ENCODE data around the gene FKRP.

The FKRP gene

DNA sequence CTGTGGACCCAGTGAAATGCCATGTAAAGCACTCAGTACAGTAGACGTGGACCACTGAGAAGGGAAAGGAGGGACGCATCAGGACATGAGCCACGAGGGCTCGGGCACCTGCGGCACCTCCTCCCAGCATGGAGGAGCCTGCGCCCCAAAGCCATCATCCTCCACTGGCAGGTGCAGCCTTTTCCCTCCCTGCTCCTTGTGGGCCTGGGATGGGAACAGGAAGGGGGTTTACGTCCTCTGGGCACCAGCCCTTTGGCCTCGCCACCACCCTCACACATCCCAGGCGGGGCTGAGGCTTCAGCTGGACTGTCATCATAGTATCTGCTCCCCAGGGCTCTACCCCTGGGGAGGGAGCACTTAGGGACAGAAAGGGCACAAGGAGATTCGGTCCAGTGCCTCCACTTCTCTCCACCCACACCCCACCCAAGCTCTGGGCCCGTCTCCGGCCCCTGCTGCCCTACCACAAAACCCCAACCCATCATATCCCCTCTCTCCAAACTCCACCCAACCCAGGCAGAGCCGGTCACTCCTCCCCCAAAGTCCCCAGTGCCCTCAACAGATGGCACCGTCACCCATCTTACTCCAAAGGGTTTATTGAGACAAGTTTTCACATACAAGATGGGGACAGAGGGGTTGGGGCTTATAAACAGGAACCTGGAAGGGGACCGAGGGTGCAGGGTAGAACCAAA lies 26.8 kb upstream of the FKRP start:
- Histone ChIP-seq H3K4me3 (ENCODE audit: low read depth, low read length) (no peak overlapping the region), H3K27me3 (ENCODE audit: insufficient read depth, low read depth, severe bottlenecking) (no peaks in the 10 kb centered on the region), H3K27ac (no peak overlapping the region), H3K36me3 (peaks cover 50% of the 10 kb centered on the region), H3K9me3 (ENCODE audit: severe bottlenecking) (no peaks in the 10 kb centered on the region)
- no peak for DNase-seq
- TF ChIP-seq, protein P1, sequence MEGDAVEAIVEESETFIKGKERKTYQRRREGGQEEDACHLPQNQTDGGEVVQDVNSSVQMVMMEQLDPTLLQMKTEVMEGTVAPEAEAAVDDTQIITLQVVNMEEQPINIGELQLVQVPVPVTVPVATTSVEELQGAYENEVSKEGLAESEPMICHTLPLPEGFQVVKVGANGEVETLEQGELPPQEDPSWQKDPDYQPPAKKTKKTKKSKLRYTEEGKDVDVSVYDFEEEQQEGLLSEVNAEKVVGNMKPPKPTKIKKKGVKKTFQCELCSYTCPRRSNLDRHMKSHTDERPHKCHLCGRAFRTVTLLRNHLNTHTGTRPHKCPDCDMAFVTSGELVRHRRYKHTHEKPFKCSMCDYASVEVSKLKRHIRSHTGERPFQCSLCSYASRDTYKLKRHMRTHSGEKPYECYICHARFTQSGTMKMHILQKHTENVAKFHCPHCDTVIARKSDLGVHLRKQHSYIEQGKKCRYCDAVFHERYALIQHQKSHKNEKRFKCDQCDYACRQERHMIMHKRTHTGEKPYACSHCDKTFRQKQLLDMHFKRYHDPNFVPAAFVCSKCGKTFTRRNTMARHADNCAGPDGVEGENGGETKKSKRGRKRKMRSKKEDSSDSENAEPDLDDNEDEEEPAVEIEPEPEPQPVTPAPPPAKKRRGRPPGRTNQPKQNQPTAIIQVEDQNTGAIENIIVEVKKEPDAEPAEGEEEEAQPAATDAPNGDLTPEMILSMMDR (IDR thresholded peaks at IDR 0.05; ENCODE audit: low read depth, low read length), result no peak

DNA sequence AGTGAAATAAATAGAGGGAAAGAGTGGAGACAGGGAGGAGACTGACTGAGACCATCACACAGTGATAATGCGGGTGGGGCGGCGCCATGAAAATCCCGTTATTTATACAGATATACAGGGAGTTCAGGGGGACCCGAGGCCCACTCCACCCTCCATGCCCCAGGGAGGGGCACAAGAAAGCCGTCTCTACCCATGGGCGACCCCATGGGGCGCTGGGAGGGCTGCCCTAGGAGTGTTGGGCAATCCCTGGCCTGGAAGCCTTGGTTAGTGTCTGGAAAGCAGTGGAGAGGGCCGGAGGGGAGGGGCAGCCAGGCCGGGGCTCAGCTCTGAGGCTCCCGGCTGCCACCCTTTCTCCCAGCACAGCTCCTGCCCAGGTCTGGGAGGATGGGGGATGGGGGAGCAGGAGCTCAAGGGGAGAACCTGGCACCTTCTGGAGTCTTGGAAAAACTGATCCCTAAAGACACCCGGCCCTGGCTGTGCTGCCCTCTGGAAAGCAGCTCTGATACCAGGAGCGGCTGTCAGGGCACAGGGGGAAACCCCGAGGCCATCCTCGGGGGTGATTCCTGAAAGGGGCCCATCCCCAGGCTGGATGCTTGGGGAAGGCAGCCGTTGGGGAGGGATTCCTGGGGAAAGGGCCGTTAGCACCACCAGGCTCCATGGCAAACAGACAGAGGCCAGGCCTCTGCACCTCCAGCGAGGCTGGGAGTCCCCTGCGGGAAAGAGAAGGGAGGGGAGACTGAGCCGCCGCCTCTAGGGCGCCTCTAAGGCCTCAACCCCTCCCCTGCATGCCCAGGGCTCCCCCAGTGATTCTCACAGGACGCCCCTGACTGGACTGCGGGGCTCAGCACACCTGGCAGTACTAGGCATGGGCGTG lies 26.0 kb upstream of the FKRP start:
- DNase-seq, result no peak
- Histone ChIP-seq H3K27me3 (ENCODE audit: insufficient read depth, low read depth, severe bottlenecking) (no peaks in the 10 kb centered on the region), H3K36me3 (peaks cover 57% of the 10 kb centered on the region), H3K27ac (peak overlapping the region; percentile 31), H3K9me3 (ENCODE audit: severe bottlenecking) (no peaks in the 10 kb centered on the region), H3K4me3 (ENCODE audit: low read depth, low read length) (no peak overlapping the region)
- TF ChIP-seq, protein P1 (IDR thresholded peaks at IDR 0.05; ENCODE audit: low read depth, low read length), result no peak

DNA sequence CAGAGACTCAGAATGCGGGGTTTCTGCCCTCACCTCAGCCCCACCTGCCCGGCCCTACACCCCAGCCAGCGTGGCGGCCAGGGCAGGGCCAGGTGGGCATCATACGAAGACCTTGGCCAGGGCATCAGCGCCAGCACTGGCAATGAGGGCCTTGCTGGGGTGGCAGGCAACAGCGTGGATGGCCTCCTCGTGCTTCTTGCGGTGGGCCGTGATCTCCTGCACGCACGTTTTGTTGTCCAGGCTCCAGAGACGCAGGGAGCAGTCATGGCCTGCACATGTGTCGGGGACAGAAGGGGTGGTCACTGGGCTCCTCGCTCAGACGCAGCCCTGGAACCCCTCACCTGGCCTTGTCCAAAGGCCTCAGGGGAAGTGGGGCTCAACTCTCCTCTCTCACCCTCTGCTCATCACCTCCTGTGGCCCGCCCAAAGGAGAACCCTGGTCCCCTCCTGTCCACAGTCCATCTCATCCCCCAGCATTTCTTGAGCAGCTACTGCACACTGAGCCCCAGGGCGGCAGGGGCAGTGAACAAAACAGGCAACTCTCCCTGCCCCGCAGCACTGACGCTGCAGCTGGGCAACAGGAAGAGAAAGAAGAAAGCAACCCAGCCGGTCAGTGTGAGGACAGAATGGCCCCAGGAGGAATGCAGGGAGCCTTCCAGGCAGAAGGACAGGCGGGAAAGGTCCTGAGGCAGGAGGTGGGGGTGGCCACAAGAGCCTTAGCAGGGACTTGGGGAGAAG lies 25.2 kb upstream of the FKRP start:
- TF ChIP-seq, protein P1 (IDR thresholded peaks at IDR 0.05; ENCODE audit: low read depth, low read length), result no peak
- Histone ChIP-seq H3K36me3 (peaks cover 65% of the 10 kb centered on the region), H3K4me3 (ENCODE audit: low read depth, low read length) (no peak overlapping the region), H3K27ac (no peak overlapping the region), H3K27me3 (ENCODE audit: insufficient read depth, low read depth, severe bottlenecking) (no peaks in the 10 kb centered on the region), H3K9me3 (ENCODE audit: severe bottlenecking) (no peaks in the 10 kb centered on the region)
- DNase-seq, result no peak

DNA sequence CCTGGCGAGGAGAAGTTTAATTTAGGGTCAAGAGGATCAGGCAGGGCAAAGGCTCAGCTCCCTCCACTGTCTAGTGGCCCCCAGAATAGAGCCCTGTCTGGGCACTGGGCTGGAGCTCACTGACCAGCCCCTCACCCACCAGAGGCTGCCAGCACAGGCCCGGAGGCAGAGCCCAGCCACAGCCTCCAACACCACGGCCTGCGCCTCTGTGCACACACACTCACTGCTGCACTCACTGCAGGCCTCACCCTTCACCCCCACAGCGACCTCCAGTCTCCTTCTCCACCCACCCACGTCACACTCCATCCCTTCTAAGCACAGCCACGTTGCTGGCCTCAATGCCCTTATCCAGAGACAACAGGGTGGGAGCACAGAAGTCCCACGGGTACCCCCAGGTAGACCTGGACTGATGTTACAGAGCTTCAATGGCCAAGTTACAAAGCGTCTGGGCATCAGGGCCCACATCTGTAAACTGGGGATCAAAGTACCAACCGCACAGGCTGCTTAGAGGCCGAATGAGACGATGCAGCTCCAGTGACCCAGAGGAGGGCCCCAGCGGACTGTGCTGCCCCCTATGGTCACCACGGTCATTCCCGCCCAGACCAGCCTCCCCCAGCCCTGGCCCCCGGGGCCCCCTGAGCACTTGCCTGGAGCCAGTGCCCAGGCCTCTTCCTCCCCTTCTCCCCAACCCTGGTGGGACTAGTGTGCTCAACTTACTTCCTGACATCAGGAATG lies 24.4 kb upstream of the FKRP start:
- H3K4me3 ChIP-seq (ENCODE audit: low read depth, low read length), result no peak overlapping the region
- no peaks in the 10 kb centered on the region for H3K9me3 ChIP-seq (ENCODE audit: severe bottlenecking)
- no peaks in the 10 kb centered on the region for H3K27me3 ChIP-seq (ENCODE audit: insufficient read depth, low read depth, severe bottlenecking)
- H3K36me3 ChIP-seq, result peaks cover 73% of the 10 kb centered on the region
- no peak overlapping the region for H3K27ac ChIP-seq
- no peak for DNase-seq
- TF ChIP-seq, protein P1 (IDR thresholded peaks at IDR 0.05; ENCODE audit: low read depth, low read length), result peak; percentile 37; the same call in 1 of the 2 replicates

DNA sequence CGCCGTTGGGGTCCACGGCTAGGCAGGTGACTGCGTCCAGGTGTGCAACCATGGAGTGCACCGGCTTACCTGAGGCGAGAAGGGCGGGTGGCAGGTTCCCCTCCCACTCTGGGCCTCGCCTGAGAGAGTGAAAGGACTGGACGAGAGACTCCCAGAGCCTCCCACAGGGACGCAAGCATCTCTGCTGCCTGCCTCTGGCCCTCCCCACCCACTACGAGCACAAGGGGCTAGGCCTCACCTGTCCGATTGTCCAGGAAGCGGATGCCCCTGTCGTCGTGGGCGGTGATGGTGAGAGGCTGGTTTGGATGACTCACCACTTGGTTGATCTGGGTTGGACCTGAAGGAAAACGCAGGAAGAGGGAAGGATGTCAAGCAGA lies 23.9 kb upstream of the FKRP start:
- Histone ChIP-seq H3K27me3 (ENCODE audit: insufficient read depth, low read depth, severe bottlenecking) (no peaks in the 10 kb centered on the region), H3K4me3 (ENCODE audit: low read depth, low read length) (no peak overlapping the region), H3K9me3 (ENCODE audit: severe bottlenecking) (no peaks in the 10 kb centered on the region), H3K27ac (no peak overlapping the region), H3K36me3 (peaks cover 79% of the 10 kb centered on the region)
- TF ChIP-seq, protein P1 (IDR thresholded peaks at IDR 0.05; ENCODE audit: low read depth, low read length), result no peak
- DNase-seq, result no peak

Data from WERI-Rb-1 (cell line).